ENCODE results near the gene PHKB.

Gene PHKB

GRCh38 chr16:47574091-47575054 lies 113.2 kb downstream of the PHKB start:
- Mint-ChIP-seq H3K27me3 (no peaks in the 10 kb centered on the region), H3K36me3 (ENCODE audit: low read depth) (peaks cover 55% of the 10 kb centered on the region)
- intact Hi-C loops (cut with micrococcal nuclease): no loop called here

GRCh38 chr16:47577029-47577428 lies 115.9 kb downstream of the PHKB start:
- intact Hi-C loops (cut with micrococcal nuclease): no loop called here
- Mint-ChIP-seq H3K4me1 (ENCODE audit: low read depth) (peaks cover 45% of the 10 kb centered on the region), H3K27ac (no peak overlapping the region), H3K27me3 (no peaks in the 10 kb centered on the region), H3K4me3 (no peak overlapping the region), H3K9me3 (no peaks in the 10 kb centered on the region), H3K36me3 (ENCODE audit: low read depth) (peaks cover 49% of the 10 kb centered on the region)

More at GRCh38 chr16:47574091-47575054, 113.2 kb downstream of the PHKB start:
- Mint-ChIP-seq H3K27ac (no peak overlapping the region), H3K9me3 (no peaks in the 10 kb centered on the region), H3K4me1 (ENCODE audit: low read depth) (peaks cover 52% of the 10 kb centered on the region), H3K4me3 (no peak overlapping the region)

GRCh38 chr16:47578033-47578432 lies 116.9 kb downstream of the PHKB start:
- peaks cover 36% of the 10 kb centered on the region for H3K4me1 Mint-ChIP-seq (ENCODE audit: low read depth)
- H3K4me3 Mint-ChIP-seq: no peak overlapping the region
- intact Hi-C loops (cut with micrococcal nuclease): no loop called here
- peaks cover 49% of the 10 kb centered on the region for H3K36me3 Mint-ChIP-seq (ENCODE audit: low read depth)
- H3K27ac Mint-ChIP-seq: no peak overlapping the region
- H3K9me3 Mint-ChIP-seq: no peaks in the 10 kb centered on the region
- H3K27me3 Mint-ChIP-seq: no peaks in the 10 kb centered on the region

- Mint-ChIP-seq H3K27me3 (no peaks in the 10 kb centered on the region), H3K27ac (no peak overlapping the region), H3K4me3 (no peak overlapping the region), H3K36me3 (ENCODE audit: low read depth) (peaks cover 46% of the 10 kb centered on the region), H3K4me1 (ENCODE audit: low read depth) (peaks cover 30% of the 10 kb centered on the region), H3K9me3 (no peaks in the 10 kb centered on the region)
- intact Hi-C loops (cut with micrococcal nuclease): no loop called here
Observed at GRCh38 chr16:47578573-47578972, 117.4 kb downstream of the PHKB start.

- H3K27ac Mint-ChIP-seq: no peak overlapping the region
- no peaks in the 10 kb centered on the region for H3K27me3 Mint-ChIP-seq
- no peak overlapping the region for H3K4me3 Mint-ChIP-seq
- H3K9me3 Mint-ChIP-seq: no peaks in the 10 kb centered on the region
- intact Hi-C loops (cut with micrococcal nuclease): no loop called here
- H3K36me3 Mint-ChIP-seq (ENCODE audit: low read depth): peaks cover 42% of the 10 kb centered on the region
- peaks cover 16% of the 10 kb centered on the region for H3K4me1 Mint-ChIP-seq (ENCODE audit: low read depth)
Observed at GRCh38 chr16:47581114-47581513, 120.0 kb downstream of the PHKB start.

- H3K27me3 Mint-ChIP-seq: no peaks in the 10 kb centered on the region
- intact Hi-C loops (cut with micrococcal nuclease): no loop called here
- H3K4me3 Mint-ChIP-seq: no peak overlapping the region
- H3K27ac Mint-ChIP-seq: no peak overlapping the region
- H3K4me1 Mint-ChIP-seq (ENCODE audit: low read depth): no peaks in the 10 kb centered on the region
- H3K36me3 Mint-ChIP-seq (ENCODE audit: low read depth): peaks cover 50% of the 10 kb centered on the region
- H3K9me3 Mint-ChIP-seq: no peaks in the 10 kb centered on the region
Observed at GRCh38 chr16:47584464-47585225, 123.5 kb downstream of the PHKB start.

GRCh38 chr16:47586121-47586520 lies 125.0 kb downstream of the PHKB start:
- Mint-ChIP-seq H3K27me3 (no peaks in the 10 kb centered on the region), H3K36me3 (ENCODE audit: low read depth) (peaks cover 58% of the 10 kb centered on the region), H3K4me3 (no peak overlapping the region), H3K27ac (no peak overlapping the region), H3K4me1 (ENCODE audit: low read depth) (no peaks in the 10 kb centered on the region), H3K9me3 (no peaks in the 10 kb centered on the region)
- intact Hi-C loops (cut with micrococcal nuclease): no loop called here

GRCh38 chr16:47590472-47590871 lies 129.3 kb downstream of the PHKB start:
- no peaks in the 10 kb centered on the region for H3K9me3 Mint-ChIP-seq
- no peak overlapping the region for H3K27ac Mint-ChIP-seq
- no peaks in the 10 kb centered on the region for H3K27me3 Mint-ChIP-seq
- no peak overlapping the region for H3K4me3 Mint-ChIP-seq
- no peaks in the 10 kb centered on the region for H3K4me1 Mint-ChIP-seq (ENCODE audit: low read depth)
- intact Hi-C loops (cut with micrococcal nuclease): loop anchor here (10.0 kb wide), 1 partner anchor 136 kb away; no protein-coding TSS in a partner anchor
- peaks cover 57% of the 10 kb centered on the region for H3K36me3 Mint-ChIP-seq (ENCODE audit: low read depth)

GRCh38 chr16:47592232-47592631 lies 131.1 kb downstream of the PHKB start:
- H3K36me3 Mint-ChIP-seq (ENCODE audit: low read depth): peaks cover 54% of the 10 kb centered on the region
- H3K4me3 Mint-ChIP-seq: no peak overlapping the region
- H3K27me3 Mint-ChIP-seq: no peaks in the 10 kb centered on the region
- H3K4me1 Mint-ChIP-seq (ENCODE audit: low read depth): no peaks in the 10 kb centered on the region
- no peak overlapping the region for H3K27ac Mint-ChIP-seq
- H3K9me3 Mint-ChIP-seq: no peaks in the 10 kb centered on the region
- intact Hi-C loops (cut with micrococcal nuclease): loop anchor here (10.0 kb wide), 1 partner anchor 137 kb away; no protein-coding TSS in a partner anchor

- H3K27ac Mint-ChIP-seq: no peak overlapping the region
- no peaks in the 10 kb centered on the region for H3K9me3 Mint-ChIP-seq
- H3K4me3 Mint-ChIP-seq: no peak overlapping the region
- no peaks in the 10 kb centered on the region for H3K27me3 Mint-ChIP-seq
- peaks cover 60% of the 10 kb centered on the region for H3K36me3 Mint-ChIP-seq (ENCODE audit: low read depth)
- intact Hi-C loops (cut with micrococcal nuclease): loop anchor here (10.0 kb wide), 1 partner anchor 145 kb away; no protein-coding TSS in a partner anchor
- H3K4me1 Mint-ChIP-seq (ENCODE audit: low read depth): no peaks in the 10 kb centered on the region
Observed at GRCh38 chr16:47599512-47599911, 138.4 kb downstream of the PHKB start.

- Mint-ChIP-seq H3K27ac (no peak overlapping the region), H3K4me1 (ENCODE audit: low read depth) (no peaks in the 10 kb centered on the region), H3K27me3 (no peaks in the 10 kb centered on the region), H3K9me3 (no peaks in the 10 kb centered on the region), H3K4me3 (no peak overlapping the region), H3K36me3 (ENCODE audit: low read depth) (peaks cover 60% of the 10 kb centered on the region)
- intact Hi-C loops (cut with micrococcal nuclease): no loop called here
Observed at GRCh38 chr16:47600376-47600775, 139.2 kb downstream of the PHKB start.

- peaks cover 7% of the 10 kb centered on the region for H3K9me3 Mint-ChIP-seq
- H3K27me3 Mint-ChIP-seq: no peaks in the 10 kb centered on the region
- H3K4me1 Mint-ChIP-seq (ENCODE audit: low read depth): peaks cover 5% of the 10 kb centered on the region
- no peak overlapping the region for H3K4me3 Mint-ChIP-seq
- peaks cover 61% of the 10 kb centered on the region for H3K36me3 Mint-ChIP-seq (ENCODE audit: low read depth)
- no peak overlapping the region for H3K27ac Mint-ChIP-seq
- intact Hi-C loops (cut with micrococcal nuclease): no loop called here
Observed at GRCh38 chr16:47604306-47604705, 143.2 kb downstream of the PHKB start.

- Mint-ChIP-seq H3K9me3 (peaks cover 7% of the 10 kb centered on the region), H3K27ac (no peak overlapping the region), H3K27me3 (no peaks in the 10 kb centered on the region), H3K36me3 (ENCODE audit: low read depth) (peaks cover 82% of the 10 kb centered on the region), H3K4me1 (ENCODE audit: low read depth) (peaks cover 5% of the 10 kb centered on the region), H3K4me3 (no peak overlapping the region)
- intact Hi-C loops (cut with micrococcal nuclease): no loop called here
Observed at GRCh38 chr16:47611042-47611441, 149.9 kb downstream of the PHKB start.

Measured in dendritic cell treated with granulocyte-macrophage colony-stimulating factor and Interleukin-4, amounts not matched to agents 40 ng/mL and 50 ng/mL, for 4 days (primary cell).